ENCODE results near the gene PCED1B.

The PCED1B gene

DNA sequence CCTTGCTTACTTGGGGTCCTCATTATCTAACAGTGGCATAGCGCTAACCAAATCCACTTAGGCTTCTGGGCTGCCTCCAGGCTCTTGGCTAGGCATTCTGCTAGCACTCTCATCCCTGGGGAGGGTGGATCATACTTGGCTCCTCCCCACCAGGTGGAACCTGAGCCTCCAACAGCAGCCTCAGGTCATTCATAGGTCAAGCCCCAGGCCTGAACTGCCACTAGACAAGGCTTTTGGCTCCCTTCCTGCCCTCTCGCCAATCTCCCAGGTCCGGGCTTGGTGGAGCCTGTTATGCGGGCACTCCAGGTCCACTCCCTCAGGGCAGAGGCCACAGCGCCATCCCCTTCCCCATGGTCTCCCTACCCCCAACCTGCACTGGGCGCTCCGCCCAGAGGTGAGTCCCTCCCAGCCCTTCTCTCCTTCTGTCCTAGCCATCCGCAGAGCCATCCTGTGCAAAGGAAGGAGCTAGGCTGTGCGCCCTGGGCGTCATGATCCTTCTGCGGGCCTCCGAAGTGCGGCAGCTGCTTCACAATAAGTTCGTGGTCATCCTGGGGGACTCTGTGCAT lies 155.2 kb downstream of the PCED1B start:
- DNase-seq (ENCODE audit: low spot score) = no peak

DNA sequence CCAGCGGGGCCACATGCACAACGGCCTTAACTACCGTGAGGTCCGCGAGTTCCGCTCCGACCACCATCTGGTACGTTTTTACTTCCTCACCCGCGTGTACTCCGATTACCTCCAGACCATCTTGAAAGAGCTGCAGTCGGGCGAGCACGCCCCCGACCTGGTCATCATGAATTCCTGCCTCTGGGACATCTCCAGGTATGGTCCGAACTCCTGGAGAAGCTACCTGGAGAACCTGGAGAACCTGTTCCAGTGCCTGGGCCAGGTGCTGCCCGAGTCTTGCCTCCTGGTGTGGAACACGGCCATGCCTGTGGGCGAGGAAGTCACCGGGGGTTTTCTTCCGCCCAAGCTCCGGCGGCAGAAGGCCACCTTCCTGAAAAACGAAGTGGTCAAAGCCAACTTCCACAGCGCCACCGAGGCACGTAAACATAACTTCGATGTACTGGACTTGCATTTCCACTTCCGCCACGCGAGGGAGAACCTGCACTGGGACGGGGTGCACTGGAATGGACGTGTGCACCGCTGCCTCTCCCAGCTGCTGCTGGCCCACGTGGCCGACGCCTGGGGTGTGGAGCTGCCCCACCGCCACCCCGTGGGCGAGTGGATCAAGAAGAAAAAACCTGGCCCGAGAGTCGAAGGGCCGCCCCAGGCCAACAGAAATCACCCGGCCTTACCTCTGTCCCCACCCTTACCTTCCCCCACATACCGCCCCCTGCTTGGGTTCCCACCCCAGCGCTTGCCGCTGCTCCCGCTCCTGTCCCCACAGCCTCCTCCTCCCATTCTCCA lies 156.0 kb downstream of the PCED1B start:
- DNase-seq (ENCODE audit: low spot score) = no peak

DNA sequence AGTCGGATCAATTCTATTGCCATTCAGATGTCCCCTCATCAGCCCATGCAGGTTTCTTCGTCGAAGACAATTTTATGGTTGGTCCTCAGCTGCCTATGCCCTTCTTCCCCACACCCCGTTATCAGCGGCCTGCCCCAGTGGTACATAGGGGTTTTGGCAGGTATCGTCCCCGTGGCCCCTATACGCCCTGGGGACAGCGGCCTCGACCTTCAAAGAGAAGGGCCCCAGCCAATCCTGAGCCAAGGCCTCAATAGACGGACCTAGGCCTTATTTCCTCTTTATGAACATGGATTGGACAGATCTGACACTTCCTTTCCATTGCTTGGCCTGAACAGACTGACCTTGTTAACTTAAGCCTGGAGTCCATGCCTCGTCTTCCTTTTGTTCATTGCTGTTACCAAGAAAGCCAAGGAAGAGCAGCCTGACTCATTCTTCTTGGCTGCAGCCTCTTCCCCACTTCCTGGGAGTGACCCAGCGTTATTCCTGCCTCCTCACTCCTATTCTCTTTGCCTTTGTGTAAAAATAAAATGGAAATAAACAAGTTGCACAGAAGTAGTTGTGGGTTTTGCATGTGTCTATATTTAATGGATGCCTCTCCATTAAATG lies 156.8 kb downstream of the PCED1B start:
- DNase-seq (ENCODE audit: low spot score) = no peak

DNA sequence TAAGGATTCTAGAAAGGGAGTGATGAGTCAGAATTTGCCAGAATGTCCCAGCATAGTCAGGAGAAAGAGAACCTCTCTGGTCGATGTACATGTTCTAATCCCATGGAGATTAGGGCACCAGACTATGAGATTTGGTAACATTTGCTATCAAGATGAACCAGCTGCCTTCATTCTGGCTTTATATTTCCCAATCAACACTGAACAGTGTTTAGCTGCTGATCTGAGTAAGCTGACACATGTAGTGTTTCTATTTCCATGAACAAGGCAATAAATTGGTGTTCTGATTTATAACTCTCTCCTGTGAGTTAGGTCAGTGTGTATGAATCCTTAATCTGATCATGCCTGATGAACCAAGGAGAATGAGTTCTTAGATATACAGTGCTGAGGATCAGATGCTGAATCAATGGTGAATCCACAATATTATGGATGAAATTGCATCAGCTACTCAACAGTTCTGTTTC lies 158.4 kb downstream of the PCED1B start:
- no peak for DNase-seq (ENCODE audit: low spot score)

DNA sequence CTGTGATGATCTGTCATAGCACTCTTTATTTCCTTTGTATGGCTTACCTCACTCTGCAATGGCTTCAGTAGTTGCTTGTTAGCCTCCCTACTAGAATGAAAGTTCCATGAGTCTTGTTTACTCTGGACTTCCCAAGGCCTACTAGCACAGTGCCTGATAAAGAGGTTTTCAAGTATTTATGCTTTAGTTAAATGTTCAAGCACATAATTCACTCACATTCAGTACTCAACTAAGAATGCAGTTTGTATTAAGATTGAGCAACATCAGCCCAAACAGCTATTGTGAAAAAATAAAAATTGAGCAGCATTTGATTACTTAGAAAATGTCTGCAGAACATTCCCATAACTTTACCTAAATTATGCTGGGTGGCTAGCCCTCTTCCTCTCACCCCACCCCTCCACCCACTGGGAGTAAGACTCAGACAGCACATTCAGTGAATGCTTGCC lies 159.3 kb downstream of the PCED1B start:
- no peak for DNase-seq (ENCODE audit: low spot score)

DNA sequence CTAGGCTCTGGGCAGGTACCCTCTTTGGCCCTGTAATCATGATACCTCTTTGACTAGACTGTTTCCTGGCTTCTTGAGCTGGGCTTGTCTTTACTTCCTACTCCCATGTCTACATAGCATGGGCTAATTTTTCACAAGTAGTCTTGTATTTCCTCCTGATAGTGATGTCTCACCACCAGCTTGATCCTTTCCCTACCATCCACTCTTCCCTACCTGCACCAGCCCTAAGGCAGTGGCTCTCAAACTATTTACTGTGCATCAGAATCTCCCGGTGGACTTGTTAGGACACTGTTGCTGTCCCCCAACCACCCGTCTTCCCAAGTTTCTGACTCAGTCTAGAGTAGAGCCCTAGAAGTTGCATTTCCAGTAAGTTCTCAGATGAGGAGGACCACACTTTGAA lies 163.0 kb downstream of the PCED1B start:
- DNase-seq (ENCODE audit: low spot score) = no peak

DNA sequence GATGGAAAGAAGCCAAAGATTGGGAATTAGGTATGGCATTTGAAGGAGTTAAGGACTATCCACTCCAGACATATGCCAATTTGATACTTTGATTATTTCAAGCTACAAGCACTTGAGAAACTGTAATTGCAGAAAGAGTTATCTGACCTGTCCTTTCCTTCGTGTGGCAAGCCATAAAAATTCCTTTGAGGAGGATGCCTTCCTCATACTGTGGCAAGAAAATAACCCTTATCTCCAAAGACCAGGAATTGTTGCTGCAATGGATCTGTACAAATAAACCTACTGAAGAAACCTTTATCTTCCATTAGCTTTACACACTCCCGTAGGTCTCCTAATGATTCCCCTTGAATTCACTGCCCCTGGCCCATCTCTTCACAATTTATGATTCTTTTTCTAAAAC lies 165.4 kb downstream of the PCED1B start:
- no peak for DNase-seq (ENCODE audit: low spot score)

DNA sequence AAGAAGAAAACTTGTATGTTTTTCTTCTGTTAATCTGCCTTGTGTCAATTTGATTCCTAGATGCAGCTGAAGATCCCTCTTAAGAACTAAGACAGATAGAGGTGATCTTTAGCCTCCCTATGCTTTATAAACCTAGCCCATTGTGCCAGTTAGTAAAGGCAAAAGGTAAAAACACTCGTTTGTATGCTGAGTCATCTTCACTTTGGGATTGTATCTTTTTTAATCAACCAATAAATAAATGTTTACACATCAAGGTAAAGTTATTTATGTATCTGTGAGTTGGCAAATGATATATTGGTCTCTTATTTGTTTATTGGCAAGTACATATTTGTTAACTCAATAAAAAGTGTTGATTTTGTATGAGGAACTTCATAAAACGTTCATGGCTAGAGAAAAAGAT lies 166.2 kb downstream of the PCED1B start:
- DNase-seq (ENCODE audit: low spot score) = no peak

DNA sequence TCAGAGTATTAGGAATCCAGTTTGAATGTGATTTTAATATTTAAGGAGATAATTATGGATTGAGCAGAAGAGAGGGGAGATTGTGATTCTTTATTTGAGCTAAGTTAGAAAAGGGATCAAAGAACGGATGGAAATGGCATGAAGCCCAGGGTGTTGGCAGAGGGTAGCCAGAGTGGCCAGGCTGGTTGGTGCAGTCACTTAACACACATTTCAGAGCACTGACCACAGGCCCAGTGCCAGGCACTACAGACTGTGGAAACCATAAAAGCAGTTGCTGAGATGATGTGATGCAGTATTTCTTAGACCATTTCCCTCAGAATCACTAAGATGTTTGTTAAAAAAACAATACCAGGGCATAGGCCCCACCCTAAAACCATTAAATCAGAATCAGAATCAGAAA lies 168.0 kb downstream of the PCED1B start:
- DNase-seq (ENCODE audit: low spot score) = no peak

DNA sequence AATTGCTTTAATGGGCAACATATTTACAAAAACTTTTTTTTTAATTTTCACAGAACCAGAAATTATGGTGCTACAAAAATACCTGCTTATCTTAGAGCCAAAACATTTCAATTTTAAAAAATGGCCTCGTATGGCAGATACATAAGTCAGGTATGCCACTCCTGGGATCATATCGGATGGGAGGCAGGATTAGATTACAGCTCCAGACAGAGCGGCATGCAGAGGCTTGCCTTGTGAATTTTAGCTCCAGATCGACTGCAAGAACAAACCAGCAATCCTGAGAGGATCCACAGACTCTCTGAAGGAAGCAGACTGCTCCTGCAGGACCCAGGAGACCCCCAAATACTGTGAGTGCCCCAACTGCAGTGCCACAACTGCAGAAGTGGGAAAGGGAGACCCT lies 169.7 kb downstream of the PCED1B start:
- DNase-seq (ENCODE audit: low spot score) = no peak

DNA sequence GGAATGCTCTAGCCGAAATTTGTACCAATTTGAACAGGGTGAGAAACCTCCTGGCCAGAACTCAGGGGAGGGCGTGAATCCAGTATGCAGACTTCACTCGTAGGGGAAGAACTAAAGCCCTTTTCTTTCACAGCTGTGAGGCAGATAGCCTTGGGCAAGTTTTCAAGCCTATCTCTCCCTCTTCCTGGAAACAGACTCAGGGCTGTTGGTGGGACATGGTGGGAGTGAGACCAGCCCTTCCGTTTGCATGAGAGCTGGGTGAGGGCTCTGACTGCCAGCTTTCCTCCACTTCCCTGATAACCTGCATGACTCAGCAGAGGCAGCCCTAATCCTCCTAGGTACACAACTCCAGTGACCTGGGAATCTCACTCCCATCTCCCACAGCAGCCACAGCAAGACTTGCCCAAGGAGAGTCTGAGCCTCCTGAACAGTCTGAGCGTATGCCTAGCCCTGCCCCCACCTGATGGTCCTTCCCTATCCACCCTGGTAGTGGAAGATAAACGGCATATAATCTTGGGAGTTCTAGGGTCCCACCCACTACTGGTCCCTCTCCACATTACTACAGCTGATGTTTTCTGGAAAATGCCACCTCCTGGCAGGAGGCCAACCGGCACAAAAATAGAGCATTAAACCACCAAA lies 170.4 kb downstream of the PCED1B start:
- no peak for DNase-seq (ENCODE audit: low spot score)

DNA sequence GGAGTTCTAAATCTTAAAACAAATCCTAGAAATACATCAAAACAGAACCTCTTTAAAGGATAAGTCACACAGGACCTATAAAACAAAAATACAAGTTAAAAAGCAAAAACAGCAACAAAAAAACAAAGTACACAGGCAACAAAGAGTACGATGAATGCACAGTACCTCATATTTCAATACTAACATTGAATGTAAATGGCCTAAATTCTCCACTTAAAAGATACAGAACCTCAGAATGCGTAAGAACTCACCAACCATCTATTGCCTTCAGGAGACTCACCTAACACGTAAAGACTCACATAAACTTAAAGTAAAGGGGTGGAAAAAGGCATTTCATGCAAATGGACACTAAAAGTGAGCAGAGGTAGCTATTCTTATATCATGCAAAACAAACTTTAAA lies 172.5 kb downstream of the PCED1B start:
- no peak for DNase-seq (ENCODE audit: low spot score)

DNA sequence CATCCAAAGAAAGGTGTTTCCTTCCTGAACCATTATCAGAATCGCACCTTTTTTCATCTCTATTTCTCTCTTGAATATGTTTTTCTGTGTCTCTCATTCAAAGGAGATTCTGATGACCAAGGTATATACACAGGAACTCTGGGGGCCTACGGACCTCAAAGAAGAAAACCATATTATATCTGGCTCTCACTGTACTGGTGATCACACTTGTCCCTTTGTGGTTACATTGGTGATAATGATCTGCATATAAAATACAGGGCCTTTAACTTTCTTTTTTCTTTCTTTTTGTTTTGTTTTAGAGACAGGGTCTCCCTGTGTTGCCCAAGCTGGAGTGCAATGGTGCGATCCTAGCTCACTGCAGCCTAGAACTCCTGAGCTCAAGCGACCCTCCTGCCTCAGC lies 185.5 kb downstream of the PCED1B start:
- no peak for DNase-seq (ENCODE audit: low spot score)

DNA sequence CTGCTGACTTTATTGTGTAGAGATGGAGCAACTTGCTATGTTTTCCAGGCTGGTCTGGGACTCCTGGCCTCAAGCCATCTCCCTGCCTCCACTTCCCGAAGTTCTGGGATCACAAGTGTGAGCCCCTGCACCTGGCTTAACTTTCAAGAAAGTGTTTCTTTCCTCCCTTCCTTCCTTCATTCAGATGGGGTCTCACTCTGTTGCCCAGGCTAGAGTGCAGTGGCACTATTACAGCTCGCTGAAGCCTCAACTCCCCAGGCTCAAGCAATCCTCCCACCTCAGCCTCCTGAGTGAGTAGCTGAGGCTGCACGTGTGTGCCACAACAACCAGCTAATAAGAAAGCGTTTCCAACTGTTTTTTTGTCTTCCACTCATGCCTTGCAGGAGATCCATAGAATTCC lies 186.0 kb downstream of the PCED1B start:
- no peak for DNase-seq (ENCODE audit: low spot score)

DNA sequence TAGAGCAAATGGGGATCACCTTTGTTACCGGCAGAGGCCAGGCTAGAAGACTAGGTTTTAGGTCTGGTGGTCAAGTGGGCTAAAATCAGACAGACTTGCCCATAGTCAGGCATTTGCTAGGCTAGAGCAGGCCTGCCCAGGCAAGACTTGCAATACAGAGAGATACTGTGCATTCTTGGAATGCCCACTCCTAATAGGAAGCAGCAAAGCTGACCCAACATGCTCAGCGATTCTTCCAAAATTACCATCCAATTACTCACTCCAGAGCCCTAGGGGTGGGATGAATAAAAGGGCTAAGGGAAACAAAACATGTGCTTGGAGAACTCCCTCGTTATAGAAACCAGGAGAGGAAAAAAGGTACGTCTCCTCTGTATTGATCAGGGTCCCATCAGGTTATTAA lies 188.2 kb downstream of the PCED1B start:
- no peak for DNase-seq (ENCODE audit: low spot score)

DNA sequence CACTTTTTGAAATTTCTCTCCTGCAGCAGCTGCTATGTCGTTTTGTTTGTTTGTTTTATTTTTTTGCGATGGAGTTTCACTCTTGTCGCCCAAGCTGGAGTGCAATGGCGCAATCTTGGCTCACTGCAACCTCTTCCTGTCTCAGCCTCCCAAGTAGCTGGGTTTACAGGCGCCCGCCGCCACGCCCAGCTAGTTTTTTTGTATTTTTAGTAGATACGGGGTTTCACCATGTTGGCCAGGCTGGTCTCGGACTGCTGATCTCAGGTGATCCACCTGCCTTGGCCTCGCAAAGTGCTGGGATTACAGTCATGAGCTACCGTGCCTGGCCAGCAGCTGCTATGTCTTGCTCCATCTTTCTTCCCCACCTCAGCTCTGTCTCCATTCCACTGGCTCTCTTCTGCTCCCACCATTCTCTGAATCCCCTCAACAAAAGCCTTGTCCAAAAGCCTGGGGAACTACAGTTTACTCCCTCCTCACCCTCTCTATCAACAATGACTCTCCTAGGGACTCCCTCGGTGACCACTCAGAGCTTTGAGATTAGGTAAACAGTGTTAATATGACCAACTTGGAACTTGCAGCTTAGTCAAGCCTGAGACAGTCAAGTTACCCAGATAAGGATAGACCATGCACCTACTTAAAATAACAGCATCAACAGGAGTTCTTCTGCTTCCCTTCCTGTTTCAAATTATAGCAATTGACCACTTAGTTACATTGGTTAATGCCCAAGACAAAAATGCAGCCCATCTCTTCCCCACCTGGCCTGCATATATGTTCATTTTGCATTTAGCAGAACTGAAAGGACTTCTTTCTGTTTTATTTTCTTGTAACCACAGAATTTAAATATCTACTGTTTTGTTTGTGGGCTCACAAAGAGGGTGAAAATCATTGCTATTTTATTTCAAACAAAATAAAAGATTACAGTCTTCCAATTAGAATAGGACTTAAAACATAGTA lies 189.4 kb downstream of the PCED1B start:
- DNase-seq (ENCODE audit: low spot score) = no peak

DNA sequence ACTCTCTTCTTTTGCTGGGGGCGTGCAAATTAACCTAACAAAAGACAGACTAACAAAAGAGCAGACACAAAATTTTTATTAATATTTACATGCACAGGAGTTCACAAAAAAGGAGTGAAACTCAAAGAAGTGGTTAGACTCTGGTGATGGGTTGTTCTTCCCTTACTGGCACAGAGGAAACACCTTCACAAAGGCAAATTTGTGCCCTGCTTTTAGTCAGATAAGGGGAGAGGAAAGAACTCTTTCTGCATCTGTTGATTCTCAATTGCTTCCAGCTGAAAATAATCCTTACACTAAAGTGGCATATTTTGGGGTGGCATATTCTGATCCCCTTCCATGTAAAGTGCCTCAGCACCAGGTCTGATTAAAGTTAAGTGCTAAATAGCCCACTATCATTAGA lies 190.5 kb downstream of the PCED1B start:
- DNase-seq (ENCODE audit: low spot score) = no peak

DNA sequence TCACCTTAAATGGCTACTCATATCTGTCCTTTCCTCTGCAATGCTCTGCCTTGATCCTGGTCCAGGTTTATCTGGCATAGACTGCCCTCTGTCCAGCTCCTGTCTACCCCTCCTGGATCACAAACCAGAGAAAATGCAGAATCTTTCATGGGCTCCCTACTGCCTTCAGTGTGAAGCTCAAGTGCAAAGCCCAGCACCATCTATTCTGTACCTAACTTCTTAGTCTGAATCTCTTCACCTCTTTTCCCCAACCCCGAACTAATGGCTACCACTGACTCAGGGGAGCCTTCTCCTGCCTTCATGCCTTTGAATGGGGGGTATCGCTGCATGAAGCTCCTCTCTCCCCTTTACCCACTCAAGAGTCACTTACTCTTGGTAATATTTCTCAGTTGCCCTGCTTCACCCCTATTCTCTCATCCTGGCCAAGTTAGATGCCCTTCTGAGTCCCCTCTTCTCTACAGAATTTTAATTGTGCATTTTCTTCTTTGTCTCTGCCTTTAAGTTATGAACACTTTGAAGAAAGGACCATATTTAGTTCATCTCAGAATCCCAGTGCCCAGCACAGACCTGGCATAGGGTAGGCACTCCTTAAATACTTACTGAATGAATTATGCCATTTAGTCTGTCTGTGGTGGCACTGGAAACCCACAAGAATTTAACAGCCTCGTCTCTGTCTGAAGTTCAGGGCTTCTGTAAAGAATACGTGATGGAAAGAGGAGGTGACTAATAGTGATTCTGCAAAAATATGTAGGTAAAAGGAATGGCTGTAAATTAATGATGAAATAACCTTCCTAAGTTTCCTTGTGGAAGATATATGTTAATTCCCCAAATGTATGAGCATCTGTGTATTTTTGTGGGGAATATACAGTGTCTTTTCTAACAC lies 191.6 kb downstream of the PCED1B start:
- DNase-seq (ENCODE audit: low spot score) = no peak

DNA sequence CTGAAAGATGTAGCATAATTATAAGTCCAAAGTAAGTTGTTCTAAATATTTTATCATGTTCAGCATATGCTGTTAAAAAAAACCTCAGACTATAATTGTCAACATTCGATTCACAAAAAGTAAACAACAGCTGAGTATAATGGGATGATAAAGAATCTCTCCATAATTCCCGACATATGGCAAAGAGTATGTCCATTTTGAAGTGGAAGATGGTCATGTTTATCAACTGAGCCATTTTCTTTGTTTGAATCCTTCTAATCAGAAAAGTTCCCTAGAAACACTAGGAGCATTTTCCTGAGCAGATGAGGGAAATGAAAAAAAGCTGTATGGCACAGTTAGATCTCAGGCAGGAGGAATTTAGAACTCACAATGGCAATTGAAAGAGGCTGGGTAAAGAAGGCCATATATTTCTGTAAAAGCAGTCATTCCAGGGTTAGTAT lies 192.4 kb downstream of the PCED1B start:
- no peak for DNase-seq (ENCODE audit: low spot score)

DNA sequence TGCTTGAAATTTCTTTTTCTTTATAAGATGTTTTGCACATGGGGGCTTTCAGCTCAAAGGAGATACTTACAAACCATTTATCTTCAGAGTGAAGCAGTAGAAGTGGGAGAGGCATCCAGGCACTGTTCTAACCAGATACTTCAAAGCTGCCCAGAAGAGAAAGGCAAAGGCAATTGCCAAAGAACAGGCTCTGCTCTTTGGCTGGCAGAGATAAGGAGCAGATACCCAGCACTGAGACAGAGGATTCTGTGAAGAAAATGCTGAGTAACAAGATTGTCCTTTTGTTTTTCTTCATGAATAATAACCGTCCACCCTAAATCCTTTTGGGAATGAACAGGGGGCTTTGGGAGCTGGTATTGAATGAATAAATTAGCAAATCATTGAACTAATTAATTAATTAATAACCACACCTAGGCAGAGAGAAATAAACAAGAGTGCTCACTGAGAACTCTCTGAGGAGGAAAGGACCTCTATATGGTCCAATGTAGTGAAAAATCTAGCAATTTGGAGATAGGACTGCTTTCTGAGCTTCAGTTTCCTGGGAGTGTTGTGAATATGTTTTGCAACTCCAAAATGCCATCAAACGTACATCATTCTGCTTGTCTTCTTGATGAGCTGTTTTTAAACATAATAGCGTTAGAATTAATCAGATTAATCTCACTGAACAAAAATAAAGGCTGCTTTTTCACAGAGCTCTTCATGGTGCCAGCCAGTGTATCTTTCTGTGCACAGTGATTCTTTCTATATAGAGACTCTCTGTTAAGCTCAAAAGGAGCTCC lies 193.2 kb downstream of the PCED1B start:
- DNase-seq (ENCODE audit: low spot score) = no peak

All from D341Med (cell line).